Activated T-cell treated with anti-CD3 and anti-CD28 coated beads, Interleukin-2, amount 50 U/mL, for 24 hours (primary cell): ENCODE data around the gene IL21.
"Not testable (repeated sequence)": the region's sequence is repeated elsewhere in the genome, so short reads cannot be mapped to it uniquely, and the experiment has no call there.

Source experiments
- DNase-seq: peaks from one replicate; pipeline ENCODE4 v3.0.0-alpha.2; 2020
- H3K27ac Mint-ChIP-seq: 2 replicates; pipeline ENCODE4 v1.8.0; 2020; ENCODE audit warnings: mild to moderate bottlenecking, mixed read lengths
- H3K27me3 Mint-ChIP-seq: 2 replicates; pipeline ENCODE4 v1.8.0; 2020; ENCODE audit warnings: mixed read lengths
- H3K36me3 Mint-ChIP-seq: 2 replicates; pipeline ENCODE4 v1.8.0; 2020; ENCODE audit warnings: low read depth, mixed read lengths
- H3K4me1 Mint-ChIP-seq: 2 replicates; pipeline ENCODE4 v1.8.0; 2020; ENCODE audit warnings: low read depth, mixed read lengths
- H3K4me3 Mint-ChIP-seq: 2 replicates; pipeline ENCODE4 v1.8.0; 2020; ENCODE audit warnings: mild to moderate bottlenecking, moderate library complexity, mixed read lengths
- H3K9me3 Mint-ChIP-seq: 2 replicates; pipeline ENCODE4 v1.8.0; 2020; ENCODE audit warnings: mixed read lengths

IL21 gene

DNA sequence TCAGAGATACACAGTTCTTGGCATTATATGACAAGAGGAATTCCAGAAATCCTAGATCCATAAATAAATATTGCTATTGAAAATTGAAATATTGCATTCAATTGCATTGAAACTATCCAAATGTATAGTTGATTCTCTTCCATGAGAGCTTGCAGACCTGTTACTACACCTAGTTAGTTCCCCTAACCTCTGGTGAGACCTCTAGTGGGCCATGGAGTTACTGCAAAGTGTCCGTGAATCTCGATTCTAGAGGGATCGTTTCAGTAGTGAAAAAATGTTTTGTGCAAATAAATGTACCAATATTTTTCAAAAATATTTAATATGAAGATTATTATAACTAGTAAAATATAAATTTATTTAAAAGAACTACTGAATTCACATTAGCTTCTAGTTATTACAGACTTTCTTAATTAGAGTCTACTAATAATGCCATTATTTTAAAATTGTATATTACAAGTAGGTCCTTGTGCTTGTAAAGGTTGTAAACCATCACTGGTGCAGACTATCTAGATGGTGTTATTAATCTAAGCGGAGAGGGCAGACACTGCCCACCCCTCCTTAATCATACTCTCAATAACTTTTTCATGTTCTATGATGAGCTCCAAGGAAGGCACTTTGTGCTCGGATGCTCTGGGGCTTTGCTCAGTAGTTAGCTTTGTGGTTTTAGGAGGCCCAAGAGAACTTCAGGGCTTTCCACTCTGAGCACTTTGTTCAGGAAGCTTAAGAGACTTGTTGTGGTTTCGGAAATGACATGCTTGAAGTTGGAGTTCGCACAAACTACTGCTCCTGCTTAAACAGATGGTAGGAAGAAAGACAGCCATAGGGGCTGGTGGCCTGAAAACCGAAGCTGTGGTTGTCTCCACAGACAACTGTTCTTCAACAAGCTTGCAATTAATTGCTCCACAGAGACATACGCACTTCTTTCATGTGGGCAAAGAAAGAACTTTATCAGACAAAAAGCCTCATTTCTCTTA lies 42.8 kb downstream of the IL21 start:
- H3K4me3 Mint-ChIP-seq = peak overlapping the region; percentile 71
- H3K27me3 Mint-ChIP-seq = no peaks in the 10 kb centered on the region
- H3K36me3 Mint-ChIP-seq = no peaks in the 10 kb centered on the region
- DNase-seq = peak; percentile 58
- H3K9me3 Mint-ChIP-seq = no peaks in the 10 kb centered on the region
- H3K27ac Mint-ChIP-seq = peak overlapping the region; percentile 94
- peaks cover 59% of the 10 kb centered on the region for H3K4me1 Mint-ChIP-seq

DNA sequence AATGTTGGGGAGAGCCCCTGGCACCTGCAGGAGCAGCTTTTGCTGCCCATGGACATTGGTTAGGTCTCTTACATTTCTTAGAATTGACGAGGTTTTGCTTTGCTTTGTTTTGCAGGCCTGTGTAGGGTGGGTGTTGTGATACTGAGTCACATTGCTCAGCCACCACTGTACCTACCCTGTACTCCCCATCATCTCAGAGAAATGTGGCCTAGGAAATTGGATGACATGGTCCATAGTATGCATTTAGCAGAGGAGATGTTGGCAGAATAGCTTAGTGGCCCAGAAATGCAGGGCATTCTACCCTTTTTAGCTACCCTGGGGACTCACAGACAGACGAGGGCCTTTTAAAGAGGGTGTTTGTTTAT lies 43.7 kb downstream of the IL21 start:
- DNase-seq = no peak
- peak overlapping the region; percentile 5 for H3K4me3 Mint-ChIP-seq
- no peaks in the 10 kb centered on the region for H3K36me3 Mint-ChIP-seq

DNA sequence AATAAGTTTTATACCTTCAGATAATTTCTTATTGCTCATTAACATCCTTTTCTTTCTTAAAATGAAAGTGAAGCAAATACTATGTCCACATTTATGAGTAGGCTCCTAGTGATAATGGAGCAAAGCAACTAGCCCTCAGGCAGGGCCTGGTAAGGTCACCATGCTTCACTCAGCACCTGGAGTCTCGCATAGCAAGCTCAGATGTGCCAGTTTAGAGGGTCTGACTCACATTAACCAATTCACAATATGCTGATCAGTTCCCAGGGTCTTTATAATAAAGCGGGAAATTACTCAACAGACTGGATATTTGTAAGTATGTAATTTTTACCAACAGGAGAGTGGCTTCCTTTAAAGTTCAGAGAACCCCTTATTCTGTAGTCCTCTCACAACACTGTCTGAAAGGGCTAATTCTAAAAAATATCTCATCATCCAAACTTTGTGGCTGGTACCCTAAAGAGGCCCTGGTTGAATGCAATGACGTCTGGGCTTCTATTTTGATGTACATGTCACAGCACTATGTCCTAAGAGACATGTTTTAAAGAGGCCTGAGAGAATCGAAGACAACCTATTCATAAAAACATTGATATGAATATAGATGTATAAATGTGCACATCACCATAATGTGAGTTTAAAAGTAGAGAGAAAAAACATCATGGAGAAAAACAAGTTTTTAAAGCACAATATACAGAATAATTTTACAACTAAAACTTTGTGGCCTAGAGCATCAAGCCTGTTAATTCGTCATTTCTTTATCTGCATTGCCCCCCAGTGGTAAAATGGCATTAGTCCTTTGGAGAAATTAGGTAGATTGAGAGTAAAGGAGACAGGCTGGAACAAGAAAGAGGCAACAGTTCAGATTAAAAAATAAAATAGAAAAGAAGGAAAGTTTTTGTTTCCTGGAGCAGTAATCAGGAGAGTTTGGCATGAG lies 44.3 kb downstream of the IL21 start:
- H3K4me1 Mint-ChIP-seq = peaks cover 48% of the 10 kb centered on the region
- H3K9me3 Mint-ChIP-seq = no peaks in the 10 kb centered on the region
- no peak for DNase-seq
- peak overlapping the region; percentile 82 for H3K27ac Mint-ChIP-seq
- H3K36me3 Mint-ChIP-seq = no peaks in the 10 kb centered on the region
- peak overlapping the region; percentile 11 for H3K4me3 Mint-ChIP-seq
- no peaks in the 10 kb centered on the region for H3K27me3 Mint-ChIP-seq

More for the DNA sequence above, 43.7 kb downstream of the IL21 start:
- H3K27ac Mint-ChIP-seq = peak overlapping the region; percentile 82
- H3K27me3 Mint-ChIP-seq = no peaks in the 10 kb centered on the region
- no peaks in the 10 kb centered on the region for H3K9me3 Mint-ChIP-seq
- peaks cover 51% of the 10 kb centered on the region for H3K4me1 Mint-ChIP-seq

DNA sequence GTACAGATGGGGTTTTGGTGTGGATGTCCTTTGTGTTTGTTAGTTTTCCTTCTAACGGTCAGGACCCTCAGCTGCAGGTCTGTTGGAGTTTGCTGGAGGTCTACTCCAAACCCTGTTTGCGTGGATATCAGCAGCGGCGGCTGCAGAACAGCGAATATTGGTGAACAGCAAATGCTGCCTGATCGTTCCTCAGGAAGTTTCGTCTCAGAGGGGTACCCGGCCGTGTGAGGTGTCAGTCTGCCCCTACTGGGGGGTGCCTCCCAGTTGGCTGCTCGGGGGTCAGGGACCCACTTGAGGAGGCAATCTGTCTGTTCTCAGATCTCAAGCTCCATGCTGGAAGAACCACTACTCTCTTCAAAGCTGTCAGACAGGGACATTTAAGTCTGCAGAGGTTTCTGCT lies 46.5 kb downstream of the IL21 start:
- H3K9me3 Mint-ChIP-seq, H3K4me3 Mint-ChIP-seq, H3K27me3 Mint-ChIP-seq, H3K27ac Mint-ChIP-seq, H3K36me3 Mint-ChIP-seq, DNase-seq: not testable (repeated sequence)
- H3K4me1 Mint-ChIP-seq = peaks cover 36% of the 10 kb centered on the region

DNA sequence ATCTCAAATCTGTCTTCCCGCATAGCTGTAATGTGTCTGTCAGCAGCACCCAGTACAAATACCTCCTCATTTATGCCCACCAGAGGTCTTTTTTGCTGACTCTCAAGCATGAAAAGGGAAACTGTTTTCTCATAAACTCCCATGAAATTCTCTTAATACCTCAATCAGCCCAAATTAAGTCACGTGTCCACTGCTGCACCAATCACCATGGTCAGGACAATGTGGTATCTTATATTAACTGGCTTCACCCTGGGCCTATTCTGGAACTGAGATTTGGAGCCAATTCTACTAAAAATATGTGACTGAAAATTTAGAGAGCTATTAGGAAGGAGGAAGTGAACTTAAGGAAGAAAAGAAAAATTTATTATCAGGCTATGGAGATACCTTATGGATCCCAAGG lies 58.4 kb downstream of the IL21 start:
- H3K27ac Mint-ChIP-seq = no peak overlapping the region
- peaks cover 17% of the 10 kb centered on the region for H3K4me1 Mint-ChIP-seq
- H3K27me3 Mint-ChIP-seq = no peaks in the 10 kb centered on the region
- peaks cover 3% of the 10 kb centered on the region for H3K9me3 Mint-ChIP-seq
- no peaks in the 10 kb centered on the region for H3K36me3 Mint-ChIP-seq
- no peak for DNase-seq
- no peak overlapping the region for H3K4me3 Mint-ChIP-seq
